C4-2B (cell line): ENCODE measurements around the gene GID8.

ENCODE experiments used
- H3K27ac ChIP-seq: fragments of 450-650 bp; 2 replicates; pipeline ENCODE4 v1.5.1; 2017
- ZFX ChIP-seq: fragments of 450-650 bp; IDR thresholded peaks from 2 replicates; pipeline ENCODE4 v1.6.1; 2017
- TF ChIP-seq, protein P1 (sequence below): fragments of 450-650 bp; conservative IDR thresholded peaks from 2 replicates; pipeline ENCODE4 v1.5.1; 2017; ENCODE audit warnings: mild to moderate bottlenecking

Gene GID8

DNA sequence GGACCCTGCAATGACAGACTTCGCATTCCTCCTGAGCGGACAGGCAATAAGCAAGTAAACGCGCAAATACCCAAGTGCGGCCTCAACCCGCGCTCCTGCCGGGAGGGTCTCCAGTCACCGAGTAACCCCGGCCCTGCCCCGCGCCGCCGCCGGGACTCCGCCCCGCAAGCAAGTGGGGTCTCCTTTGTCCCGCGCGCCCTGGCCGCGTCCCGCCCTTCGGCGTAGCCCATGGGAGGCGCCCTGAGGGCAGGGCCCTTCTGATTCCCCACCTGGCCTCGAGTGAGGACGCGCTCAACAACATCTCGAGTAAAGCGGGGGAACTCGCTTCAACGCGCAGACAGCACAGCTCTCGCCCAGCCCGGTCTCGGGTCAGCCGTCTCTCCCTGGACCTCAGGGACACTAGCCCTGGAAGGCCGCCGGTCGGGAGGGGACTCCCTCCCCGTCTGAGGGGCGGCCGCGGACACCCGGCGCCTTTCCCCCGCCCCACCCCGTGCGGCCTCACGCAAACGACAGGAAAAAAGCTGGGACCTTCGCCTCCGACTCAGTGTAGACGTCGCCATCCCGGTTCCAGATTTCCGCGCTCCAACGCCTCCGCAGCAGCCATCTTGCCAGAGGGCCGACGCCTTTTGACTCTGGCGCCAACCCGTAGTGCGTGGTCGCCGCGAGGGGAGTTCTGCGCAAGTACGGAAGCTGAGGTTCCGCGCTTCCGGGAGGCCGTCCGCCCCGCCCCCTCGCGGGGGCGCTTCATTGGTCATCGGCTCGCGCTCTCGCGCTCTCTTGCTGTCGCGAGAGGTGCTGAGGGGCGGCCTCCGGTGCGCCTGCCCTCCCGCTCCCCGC is 461 bp upstream of the GID8 start:
- H3K27ac ChIP-seq, result peak overlapping the region; percentile 96
- TF ChIP-seq ZFX, result peak; percentile 69
- TF ChIP-seq, protein P1, sequence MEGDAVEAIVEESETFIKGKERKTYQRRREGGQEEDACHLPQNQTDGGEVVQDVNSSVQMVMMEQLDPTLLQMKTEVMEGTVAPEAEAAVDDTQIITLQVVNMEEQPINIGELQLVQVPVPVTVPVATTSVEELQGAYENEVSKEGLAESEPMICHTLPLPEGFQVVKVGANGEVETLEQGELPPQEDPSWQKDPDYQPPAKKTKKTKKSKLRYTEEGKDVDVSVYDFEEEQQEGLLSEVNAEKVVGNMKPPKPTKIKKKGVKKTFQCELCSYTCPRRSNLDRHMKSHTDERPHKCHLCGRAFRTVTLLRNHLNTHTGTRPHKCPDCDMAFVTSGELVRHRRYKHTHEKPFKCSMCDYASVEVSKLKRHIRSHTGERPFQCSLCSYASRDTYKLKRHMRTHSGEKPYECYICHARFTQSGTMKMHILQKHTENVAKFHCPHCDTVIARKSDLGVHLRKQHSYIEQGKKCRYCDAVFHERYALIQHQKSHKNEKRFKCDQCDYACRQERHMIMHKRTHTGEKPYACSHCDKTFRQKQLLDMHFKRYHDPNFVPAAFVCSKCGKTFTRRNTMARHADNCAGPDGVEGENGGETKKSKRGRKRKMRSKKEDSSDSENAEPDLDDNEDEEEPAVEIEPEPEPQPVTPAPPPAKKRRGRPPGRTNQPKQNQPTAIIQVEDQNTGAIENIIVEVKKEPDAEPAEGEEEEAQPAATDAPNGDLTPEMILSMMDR, result no peak

DNA sequence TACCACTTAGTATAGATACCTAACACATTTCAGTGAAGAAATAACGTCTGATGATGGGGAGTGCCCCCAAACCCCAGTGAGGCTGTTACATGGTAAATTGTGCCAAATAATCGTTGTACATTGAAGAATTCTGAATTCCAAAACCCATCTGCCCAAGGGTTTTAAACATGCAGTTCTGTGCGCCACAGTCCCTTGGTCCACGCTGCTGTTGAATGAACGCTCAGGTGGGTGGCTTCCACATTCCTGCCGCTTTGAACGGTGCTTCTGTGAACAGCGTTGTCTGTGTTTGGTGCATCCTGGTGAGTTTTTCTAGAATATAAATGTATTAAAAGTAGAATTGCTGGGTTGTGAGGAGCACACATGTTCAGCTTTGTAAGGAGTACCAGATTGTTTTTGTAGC is 2.9 kb downstream of the GID8 start:
- TF ChIP-seq, protein P1, result no peak
- no peak for TF ChIP-seq ZFX

DNA sequence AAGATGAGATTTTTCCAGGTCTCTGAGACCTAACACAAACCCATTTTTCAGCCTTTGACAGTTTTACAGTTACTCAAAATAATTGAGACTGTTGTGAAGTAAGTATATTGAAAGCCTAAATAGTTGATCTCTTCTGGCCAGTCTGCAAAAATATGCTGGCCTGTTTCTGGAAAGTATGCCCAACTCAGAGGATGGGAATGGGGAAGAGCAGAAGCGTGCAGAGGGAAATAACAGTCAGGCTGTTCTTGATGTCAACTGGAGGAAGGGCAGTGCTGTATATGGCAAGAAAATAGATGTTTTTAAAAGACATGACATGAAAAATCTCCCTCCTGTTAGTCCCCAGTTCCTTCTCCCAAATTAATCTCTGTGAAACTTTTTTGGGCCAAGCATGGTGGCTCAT is 3.8 kb downstream of the GID8 start:
- H3K27ac ChIP-seq, result no peak overlapping the region
- TF ChIP-seq, protein P1, result no peak

More for the DNA sequence above, 2.9 kb downstream of the GID8 start:
- H3K27ac ChIP-seq, result no peak overlapping the region

DNA sequence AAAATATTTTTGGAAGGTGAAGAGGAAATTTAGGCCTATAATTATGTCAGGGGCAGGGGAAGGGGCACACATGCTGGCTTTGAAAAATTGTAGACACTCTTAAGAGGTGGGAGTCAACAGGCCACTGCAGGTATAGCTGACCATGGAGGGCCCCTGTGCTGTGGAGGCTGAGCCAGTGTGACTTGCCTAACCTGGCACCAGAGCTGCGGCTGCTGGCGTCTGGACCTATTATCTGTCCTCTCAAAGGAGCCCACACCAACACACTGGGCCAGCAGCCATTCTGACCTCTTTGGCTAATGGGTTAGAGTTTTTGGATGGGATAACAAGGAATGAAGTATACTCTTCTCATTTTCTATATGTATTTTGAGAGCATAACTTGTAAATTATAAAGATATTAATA is 4.5 kb downstream of the GID8 start:
- no peak overlapping the region for H3K27ac ChIP-seq
- TF ChIP-seq ZFX, result no peak
- TF ChIP-seq, protein P1, result no peak

DNA sequence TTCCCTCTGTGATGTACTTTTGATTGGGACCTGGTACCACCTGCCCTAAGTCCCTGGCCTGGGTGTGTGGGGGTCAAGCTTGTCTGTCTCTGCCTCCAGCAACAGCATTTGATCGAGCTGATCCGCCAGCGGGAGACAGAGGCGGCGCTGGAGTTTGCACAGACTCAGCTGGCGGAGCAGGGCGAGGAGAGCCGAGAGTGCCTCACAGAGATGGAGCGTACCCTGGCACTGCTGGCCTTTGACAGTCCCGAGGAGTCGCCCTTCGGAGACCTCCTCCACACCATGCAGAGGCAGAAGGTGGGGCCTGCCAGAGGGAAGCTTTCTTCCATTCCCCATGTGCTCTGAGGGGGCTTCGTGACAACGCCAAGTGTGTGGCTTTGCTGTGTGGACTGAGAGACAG is 5.4 kb downstream of the GID8 start:
- H3K27ac ChIP-seq, result no peak overlapping the region
- TF ChIP-seq ZFX, result no peak
- TF ChIP-seq, protein P1, result no peak

DNA sequence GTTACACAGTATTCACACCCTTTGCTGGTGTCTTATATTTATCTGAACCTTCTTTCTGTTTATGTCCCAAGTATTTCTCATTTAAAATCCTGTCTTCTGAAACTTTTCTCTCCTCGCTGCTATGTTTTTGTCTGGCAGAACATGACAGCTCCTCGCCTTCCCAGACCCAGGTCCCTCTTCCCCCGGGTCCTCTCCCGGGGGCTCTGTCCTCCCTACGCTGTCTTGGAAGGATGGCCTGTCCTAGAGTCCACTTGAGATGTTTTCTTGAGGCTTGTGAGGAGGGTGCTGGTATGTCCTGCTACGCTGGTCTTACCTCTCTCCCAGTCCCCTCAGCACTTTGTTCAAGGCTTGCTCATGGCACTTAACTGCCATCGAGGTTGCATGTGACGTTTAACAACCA is 6.2 kb downstream of the GID8 start:
- TF ChIP-seq, protein P1, result no peak
- TF ChIP-seq ZFX, result no peak
- H3K27ac ChIP-seq, result no peak overlapping the region

DNA sequence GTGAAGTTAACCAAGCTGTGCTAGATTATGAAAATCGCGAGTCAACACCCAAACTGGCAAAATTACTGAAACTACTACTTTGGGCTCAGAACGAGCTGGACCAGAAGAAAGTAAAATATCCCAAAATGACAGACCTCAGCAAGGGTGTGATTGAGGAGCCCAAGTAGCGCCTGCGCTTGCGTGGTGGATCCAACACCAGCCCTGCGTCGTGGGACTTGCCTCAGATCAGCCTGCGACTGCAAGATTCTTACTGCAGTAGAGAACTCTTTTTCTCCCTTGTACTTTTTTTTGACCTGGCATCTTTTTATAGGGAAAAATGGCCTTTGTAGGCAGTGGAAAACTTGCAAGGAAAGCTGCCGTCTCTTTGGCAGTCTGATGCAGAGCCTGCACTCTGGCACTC is 6.8 kb downstream of the GID8 start:
- H3K27ac ChIP-seq, result no peak overlapping the region
- no peak for TF ChIP-seq ZFX
